HG03378 (cell line): ENCODE data around the gene EP400.

Experiments used
- ATAC-seq: cut with Tn5 transposase; IDR thresholded peaks from one replicate; pipeline ENCODE4 v1.9.1; 2021; ENCODE audit warnings: mild to moderate bottlenecking, moderate library complexity; ENCODE audit not compliant: unreplicated experiment

Gene EP400

DNA sequence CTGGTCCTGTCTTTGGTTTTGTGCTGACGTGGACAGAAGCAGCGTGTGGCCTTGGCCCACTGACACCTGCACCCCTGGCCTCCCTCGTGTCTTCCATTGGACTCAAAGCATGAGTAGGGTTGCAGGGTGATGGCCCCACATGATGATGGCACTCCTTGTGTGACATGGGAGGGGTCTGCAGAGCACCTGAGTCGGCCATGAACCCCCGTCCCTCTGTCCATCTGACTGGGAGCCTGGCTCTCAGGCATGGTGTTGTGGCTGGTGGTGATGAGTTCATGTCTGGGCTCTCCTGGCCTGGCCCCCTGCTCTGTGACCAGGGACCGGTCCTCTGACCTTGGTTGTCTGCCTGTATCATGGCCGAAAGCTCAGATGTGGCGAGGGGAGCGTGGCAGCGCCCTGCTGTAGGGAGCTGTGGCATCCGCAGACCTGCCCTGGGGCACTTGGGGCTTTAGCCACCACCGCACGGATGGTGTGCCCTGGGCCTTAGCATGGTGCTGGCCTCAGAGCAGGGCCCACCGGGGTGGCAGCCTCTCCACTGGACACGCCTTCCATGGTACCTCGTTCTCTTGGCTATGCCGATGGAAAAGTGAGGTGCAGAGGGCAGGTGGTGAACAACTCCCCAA is 38.6 kb upstream of the EP400 start:
- no peak for ATAC-seq

- no peak for ATAC-seq
These were observed 37.8 kb upstream of the EP400 start for GRCh38 chr12:131911851-131912477.

- no peak for ATAC-seq
These were observed 37.0 kb upstream of the EP400 start for GRCh38 chr12:131912518-131913274.

DNA sequence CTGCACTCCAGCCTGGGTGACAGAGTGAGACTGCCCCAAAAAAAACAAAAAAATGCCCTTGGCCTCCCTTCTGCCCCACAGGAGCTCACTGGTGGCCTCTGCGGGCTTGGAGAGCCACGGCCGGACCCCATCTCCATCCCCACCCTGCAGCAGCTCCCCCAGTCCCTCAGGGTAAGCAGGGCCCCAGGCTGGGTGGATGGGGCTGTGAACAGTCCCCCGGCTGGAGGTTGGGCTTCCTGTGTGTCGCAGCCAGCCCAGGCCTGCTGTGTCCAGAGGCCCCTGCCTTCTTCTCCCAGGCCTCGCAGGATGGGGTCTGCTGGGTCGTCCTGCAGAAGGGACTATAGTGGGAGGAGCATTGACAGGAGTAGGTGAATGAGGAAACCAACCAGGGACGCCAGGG is 36.1 kb upstream of the EP400 start:
- no peak for ATAC-seq

DNA sequence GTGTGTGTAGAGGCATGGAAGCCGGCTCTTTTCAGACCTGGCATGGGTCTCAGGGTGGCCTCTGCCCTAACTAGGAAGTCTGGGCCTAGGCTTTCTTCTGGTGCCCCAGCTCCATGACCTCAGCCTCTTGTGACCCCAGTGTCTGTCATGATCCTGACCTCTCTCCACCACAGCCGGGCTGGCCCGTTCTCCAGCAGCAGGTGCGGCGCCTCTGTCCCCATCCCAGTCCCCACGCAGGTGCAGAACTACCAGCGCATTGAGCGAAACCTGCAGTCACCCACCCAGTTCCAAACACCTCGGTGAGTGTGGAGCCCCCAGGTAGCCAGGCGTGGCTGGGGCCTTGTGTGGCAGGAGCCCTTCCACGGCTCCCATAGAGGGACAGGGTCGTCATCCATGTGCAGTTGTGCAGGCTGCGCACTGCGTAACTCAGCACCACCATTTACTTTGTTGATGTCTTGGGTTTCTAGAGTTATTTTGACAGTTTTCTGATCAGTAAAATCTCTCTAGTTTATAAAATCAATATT is 35.5 kb upstream of the EP400 start:
- ATAC-seq = no peak

DNA sequence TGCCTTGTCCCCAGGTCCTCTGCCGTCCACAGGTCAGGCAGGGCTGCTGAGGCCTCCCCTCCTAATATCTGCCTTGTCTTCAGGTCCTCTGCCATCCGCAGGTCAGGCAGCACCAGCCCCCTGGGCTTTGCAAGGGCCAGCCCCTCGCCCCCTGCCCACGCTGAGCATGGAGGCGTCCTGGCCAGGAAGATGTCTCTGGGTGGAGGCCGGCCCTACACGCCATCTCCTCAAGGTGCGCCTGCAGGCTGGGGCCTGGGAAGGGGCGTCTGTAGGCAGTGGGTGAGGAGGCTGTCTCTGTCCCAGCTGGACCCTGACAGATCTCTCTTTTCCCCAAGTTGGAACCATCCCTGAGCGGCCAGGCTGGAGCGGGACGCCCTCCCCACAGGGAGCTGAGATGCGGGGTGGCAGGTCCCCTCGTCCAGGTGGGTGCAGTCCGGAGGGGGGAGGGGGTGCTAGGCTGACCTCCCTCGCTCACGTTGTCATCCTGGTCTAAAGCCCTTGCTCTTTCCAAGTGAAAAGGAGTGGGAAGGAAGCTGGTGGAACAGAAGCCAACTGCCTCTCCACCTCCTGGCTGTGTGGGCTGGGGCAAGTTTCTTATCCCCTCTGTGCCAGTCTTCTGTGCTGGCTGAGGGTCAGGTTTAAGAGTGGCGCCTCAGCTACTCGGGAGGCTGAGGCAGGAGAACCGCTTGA is 34.6 kb upstream of the EP400 start:
- ATAC-seq = no peak

DNA sequence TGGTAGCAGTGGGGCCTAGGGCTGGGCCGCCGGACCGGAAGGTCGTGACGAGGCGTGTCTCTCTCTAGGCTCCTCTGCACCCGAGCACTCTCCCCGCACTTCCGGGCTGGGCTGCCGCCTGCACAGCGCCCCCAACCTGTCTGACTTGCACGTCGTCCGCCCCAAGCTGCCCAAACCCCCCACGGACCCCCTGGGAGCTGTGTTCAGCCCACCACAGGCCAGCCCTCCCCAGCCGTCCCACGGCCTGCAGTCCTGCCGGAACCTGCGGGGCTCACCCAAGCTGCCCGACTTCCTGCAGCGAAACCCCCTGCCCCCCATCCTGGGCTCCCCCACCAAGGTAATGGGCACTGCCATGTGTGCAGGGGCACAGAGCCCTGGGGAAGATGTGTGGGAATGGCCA is 33.9 kb upstream of the EP400 start:
- ATAC-seq = no peak

DNA sequence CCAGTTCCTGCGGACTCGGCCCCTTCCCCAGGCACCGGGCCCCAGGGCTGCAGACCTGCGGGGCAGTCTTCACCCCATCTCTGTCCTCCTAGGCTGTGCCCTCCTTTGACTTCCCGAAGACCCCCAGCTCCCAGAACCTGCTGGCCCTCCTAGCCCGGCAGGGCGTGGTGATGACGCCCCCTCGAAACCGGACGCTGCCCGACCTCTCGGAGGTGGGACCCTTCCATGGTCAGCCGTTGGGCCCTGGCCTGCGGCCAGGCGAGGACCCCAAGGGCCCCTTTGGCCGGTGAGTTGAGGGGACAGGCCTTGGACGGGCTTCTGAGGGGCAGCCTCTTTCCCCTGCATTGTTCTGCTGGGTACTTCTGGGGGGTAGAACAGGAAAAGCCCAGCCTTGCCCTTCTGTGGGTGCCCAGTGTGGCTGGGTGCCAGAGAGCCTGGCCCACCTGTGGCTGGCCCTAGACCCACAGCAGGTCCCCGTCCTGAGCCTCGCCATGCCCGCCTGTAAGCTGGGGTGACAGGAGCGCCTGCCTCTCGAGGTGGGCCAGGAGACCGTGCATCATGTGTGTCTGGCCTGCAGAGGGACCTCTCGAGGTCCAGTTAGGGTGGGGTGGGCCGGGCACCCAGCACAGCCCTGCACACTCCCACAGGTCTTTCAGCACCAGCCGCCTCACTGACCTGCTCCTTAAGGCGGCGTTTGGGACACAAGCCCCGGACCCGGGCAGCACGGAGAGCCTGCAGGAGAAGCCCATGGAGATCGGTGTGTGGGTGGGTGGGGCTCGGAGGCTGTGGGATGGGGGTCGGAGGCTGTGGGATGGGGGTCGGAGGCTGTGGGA is 33.2 kb upstream of the EP400 start:
- no peak for ATAC-seq

- no peak for ATAC-seq
These were observed 32.5 kb upstream of the EP400 start for GRCh38 chr12:131917139-131917710.

DNA sequence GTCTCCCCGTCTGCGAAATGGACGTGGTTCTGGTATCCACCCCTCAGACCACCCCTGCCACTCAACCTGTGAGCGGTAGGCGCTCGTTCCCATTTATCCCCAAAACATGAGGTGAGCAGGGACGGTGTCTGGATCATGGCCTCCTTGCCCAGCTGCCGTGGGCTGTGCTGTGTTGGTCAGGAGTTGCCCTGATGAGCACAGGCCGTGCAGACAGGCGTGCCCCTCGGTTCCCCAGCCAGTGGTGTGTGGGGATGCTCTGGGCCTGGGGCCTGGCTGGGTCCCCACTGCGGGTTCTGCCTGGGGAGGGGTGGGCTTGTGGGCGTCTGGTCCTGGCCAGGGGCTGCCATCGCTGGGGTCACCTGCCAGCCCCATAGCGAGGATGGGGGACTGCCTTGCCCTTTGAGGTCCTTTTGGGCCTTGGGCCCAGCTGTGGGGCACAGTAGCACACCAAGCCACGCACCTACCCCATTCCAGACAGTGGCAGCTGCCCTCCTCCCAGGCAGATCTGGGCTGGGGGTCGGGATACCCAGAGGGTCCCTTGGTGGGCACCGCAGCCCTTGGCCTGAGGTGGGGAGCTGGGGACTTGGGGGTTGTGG is 31.9 kb upstream of the EP400 start:
- no peak for ATAC-seq

DNA sequence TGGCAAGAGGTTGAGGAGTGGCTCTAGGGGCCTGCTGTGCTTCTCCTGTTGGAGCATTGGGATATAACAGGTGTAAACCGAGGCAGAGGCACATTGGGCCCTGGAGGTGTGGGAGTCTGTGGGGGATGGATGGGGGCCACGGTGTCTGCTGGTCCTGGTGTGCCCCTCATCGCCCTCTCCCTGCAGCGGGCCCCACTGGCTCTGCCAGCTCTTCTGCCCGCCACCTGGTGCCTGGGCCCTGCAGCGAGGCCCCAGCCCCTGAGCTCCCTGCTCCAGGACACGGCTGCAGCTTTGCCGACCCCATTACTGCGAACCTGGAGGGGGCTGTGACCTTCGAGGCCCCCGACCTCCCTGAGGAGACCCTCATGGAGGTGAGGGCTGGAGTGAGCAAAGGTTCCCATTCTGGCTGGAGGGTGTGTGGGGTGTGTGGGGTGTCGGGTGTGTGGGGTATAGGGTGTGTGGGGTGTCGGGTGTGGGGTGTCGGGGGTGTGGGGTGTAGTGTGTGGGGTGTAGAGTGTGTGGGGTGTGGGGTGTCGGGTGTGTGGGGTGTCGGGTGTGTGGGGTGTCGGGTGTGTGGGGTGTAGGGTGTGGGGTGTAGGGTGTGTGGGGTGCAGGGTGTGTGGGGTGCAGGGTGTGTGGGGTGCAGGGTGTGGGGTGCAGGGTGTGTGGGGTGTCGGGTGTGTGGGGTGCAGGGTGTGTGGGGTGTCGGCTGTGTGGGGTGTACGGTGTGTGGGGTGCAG is 31.3 kb upstream of the EP400 start:
- no peak for ATAC-seq

- ATAC-seq = no peak
These were observed 30.7 kb upstream of the EP400 start for GRCh38 chr12:131919051-131919347.

GRCh38 chr12:131919366-131920156 is 30.2 kb upstream of the EP400 start:
- no peak for ATAC-seq

DNA sequence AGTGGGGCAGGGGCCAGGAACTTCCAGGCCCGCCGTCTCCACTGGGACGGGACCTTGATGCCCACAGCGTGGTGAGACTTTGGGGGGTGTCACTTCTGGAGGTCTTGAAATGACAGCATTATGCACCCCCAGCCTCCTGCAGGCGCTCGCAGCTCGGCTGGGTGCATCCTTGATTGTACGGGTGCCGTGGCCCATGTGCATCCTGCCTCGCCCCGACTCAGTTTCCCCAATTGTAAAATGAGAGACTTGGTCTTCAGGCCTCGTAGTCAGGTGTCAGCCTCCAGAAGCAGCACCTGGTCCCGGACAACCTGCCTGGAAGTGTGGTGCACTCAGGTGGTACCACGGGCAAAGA is 29.6 kb upstream of the EP400 start:
- ATAC-seq = no peak

GRCh38 chr12:131920902-131921840 is 28.6 kb upstream of the EP400 start:
- no peak for ATAC-seq

- no peak for ATAC-seq
These were observed 27.6 kb upstream of the EP400 start for GRCh38 chr12:131921866-131922769.

- ATAC-seq = no peak
These were observed 27.0 kb upstream of the EP400 start for GRCh38 chr12:131922772-131923171.
